ENCODE measurements around the gene ADAMTS15. TPM values are rescaled to one million over a fixed set of nuclear protein-coding genes. Genes with fewer than 3 reads are reported as not detected.

Gene ADAMTS15
- total RNA-seq, 3 donors from 2014 or later: 17.9 to 22.6 (median 21.9) TPM

GRCh38 chr11:130486987-130487923, 38.8 kb downstream of the ADAMTS15 start:
- Histone ChIP-seq H3K4me3 (no peak overlapping the region), H3K4me1 (no peaks in the 10 kb centered on the region), H3K9me3 (no peaks in the 10 kb centered on the region), H3K27ac (no peak overlapping the region), H3K27me3 (no peaks in the 10 kb centered on the region), H3K36me3 (no peaks in the 10 kb centered on the region)
- intact Hi-C loops (cut with DNase I; ENCODE audit: low total_unique reads): no loop called here
- TF ChIP-seq POLR2A (IDR thresholded peaks at IDR 0.05): no peak
- no peak for TF ChIP-seq POLR2AphosphoS5 (IDR thresholded peaks at IDR 0.05)
- DNase-seq (ENCODE audit: low spot score in 2 of 2): no peak

- intact Hi-C loops (cut with DNase I; ENCODE audit: low total_unique reads): no loop called here
Observed at GRCh38 chr11:130487924-130488815, 39.7 kb downstream of the ADAMTS15 start.

GRCh38 chr11:130488848-130489584, 40.6 kb downstream of the ADAMTS15 start:
- H3K27me3 ChIP-seq: no peaks in the 10 kb centered on the region
- no peaks in the 10 kb centered on the region for H3K4me1 ChIP-seq
- no peak for DNase-seq (ENCODE audit: low spot score in 2 of 2)
- H3K4me3 ChIP-seq: no peak overlapping the region
- no peak overlapping the region for H3K27ac ChIP-seq
- no peak for TF ChIP-seq CTCF (IDR thresholded peaks at IDR 0.05)
- TF ChIP-seq POLR2A (IDR thresholded peaks at IDR 0.05): no peak
- no peak for TF ChIP-seq POLR2AphosphoS5 (IDR thresholded peaks at IDR 0.05)
- no peaks in the 10 kb centered on the region for H3K9me3 ChIP-seq
- intact Hi-C loops (cut with DNase I; ENCODE audit: low total_unique reads): no loop called here
- H3K36me3 ChIP-seq: no peaks in the 10 kb centered on the region

More at GRCh38 chr11:130487924-130488815, 39.7 kb downstream of the ADAMTS15 start:
- no peak for DNase-seq (ENCODE audit: low spot score in 2 of 2)
- H3K36me3 ChIP-seq: no peaks in the 10 kb centered on the region
- H3K9me3 ChIP-seq: no peaks in the 10 kb centered on the region
- H3K4me1 ChIP-seq: no peaks in the 10 kb centered on the region
- no peaks in the 10 kb centered on the region for H3K27me3 ChIP-seq
- H3K27ac ChIP-seq: no peak overlapping the region
- no peak for TF ChIP-seq CTCF (IDR thresholded peaks at IDR 0.05)
- TF ChIP-seq POLR2A (IDR thresholded peaks at IDR 0.05): no peak
- TF ChIP-seq POLR2AphosphoS5 (IDR thresholded peaks at IDR 0.05): no peak
- H3K4me3 ChIP-seq: no peak overlapping the region

- Histone ChIP-seq H3K27me3 (no peaks in the 10 kb centered on the region), H3K4me3 (no peak overlapping the region), H3K4me1 (no peaks in the 10 kb centered on the region), H3K27ac (no peak overlapping the region), H3K36me3 (no peaks in the 10 kb centered on the region), H3K9me3 (no peaks in the 10 kb centered on the region)
- TF ChIP-seq POLR2A (IDR thresholded peaks at IDR 0.05) (no peak), POLR2AphosphoS5 (IDR thresholded peaks at IDR 0.05) (no peak), CTCF (IDR thresholded peaks at IDR 0.05) (no peak)
- no peak for DNase-seq (ENCODE audit: low spot score in 2 of 2)
- intact Hi-C loops (cut with DNase I; ENCODE audit: low total_unique reads): no loop called here
Observed at GRCh38 chr11:130489716-130490115, 41.3 kb downstream of the ADAMTS15 start.

Data from breast epithelium (tissue), 4 donors.